ENCODE data around the gene GPX1.

GRCh38 chr3:49371946-49372345 is 13.8 kb upstream of the GPX1 start:
- TF ChIP-seq CTCF (IDR thresholded peaks at IDR 0.05; ENCODE audit: low read length) (no peak), EZH2 (IDR thresholded peaks at IDR 0.05; ENCODE audit: borderline replicate concordance, low read length) (no peak)

All from OCI-LY1 (cell line).